ENCODE measurements around the gene RAB15.

Gene RAB15

DNA sequence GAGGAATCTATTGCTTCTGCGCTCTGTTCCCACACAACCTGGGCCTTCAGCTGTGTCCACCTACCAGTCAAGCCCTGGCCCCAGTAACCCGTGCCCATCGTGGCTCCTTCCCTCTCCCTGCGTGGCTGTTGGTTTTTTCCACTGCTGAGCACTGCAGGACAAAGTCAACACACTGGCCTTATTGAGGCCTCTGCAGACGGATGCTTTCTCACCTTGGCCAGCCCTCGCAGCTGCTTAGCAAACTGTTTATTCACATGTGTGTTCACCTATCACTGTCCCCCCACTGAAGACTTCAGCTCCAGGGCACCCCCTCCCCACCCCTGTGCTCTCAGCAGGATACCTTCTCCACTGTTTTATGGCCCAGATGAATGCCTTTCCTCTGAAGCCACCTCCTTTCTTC lies 16.8 kb downstream of the RAB15 start:
- DNase-seq (ENCODE audit: low read depth): no peak

DNA sequence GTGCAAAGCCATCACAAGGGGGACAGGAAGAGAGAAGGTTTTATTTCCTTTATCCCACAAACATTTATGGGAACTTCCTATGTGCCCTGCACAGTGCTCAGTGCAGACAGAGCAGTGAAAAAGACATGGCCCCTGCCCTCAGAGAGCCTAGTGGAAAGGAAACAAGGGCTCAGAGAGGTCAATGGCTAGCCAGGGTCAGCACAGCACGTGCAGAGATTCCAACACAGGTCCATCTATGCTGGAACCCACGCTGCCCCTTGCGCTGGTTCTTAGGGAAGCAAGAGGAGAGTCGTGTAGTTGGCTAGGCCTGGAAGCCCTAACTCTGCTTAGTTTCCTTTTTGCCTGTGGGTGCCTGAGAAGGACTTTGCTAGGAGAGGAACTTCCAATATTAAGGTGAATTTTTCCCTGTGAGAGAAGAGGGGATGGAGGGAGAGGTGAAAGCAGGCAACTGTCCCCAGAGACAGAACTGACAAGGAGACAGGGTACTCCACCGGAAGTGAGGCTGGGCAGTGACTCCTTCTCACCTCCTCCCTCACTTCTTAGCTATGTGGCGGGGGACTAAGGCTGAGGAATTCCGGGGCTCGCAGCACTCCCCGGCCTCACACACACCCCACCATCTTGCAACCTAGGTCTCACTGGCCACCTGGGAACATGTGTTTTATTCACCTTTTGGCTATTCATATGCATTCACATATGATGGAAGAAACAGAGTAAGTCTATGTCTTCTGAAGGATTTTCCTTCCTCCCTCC lies 17.5 kb downstream of the RAB15 start:
- DNase-seq (ENCODE audit: low read depth): no peak

- DNase-seq (ENCODE audit: low read depth): no peak
These were observed 18.5 kb downstream of the RAB15 start for GRCh38 chr14:64953661-64954060.

DNA sequence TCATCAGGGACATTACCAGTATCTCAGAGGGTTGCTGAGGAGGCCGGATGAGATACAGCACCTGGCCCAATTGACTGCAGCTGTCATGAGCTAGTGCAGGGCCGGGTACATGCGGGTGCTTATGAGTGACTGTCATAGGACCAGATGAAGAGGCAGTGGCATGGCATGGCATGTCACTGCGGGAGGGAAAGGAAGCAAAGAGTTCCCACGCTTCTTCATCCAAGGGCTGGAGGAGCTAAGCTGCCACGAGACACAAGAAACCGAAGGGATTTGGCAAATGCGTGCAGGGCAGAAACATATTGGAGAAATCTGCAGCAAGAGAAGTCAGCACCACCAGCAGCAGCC lies 18.9 kb downstream of the RAB15 start:
- DNase-seq (ENCODE audit: low read depth): no peak

DNA sequence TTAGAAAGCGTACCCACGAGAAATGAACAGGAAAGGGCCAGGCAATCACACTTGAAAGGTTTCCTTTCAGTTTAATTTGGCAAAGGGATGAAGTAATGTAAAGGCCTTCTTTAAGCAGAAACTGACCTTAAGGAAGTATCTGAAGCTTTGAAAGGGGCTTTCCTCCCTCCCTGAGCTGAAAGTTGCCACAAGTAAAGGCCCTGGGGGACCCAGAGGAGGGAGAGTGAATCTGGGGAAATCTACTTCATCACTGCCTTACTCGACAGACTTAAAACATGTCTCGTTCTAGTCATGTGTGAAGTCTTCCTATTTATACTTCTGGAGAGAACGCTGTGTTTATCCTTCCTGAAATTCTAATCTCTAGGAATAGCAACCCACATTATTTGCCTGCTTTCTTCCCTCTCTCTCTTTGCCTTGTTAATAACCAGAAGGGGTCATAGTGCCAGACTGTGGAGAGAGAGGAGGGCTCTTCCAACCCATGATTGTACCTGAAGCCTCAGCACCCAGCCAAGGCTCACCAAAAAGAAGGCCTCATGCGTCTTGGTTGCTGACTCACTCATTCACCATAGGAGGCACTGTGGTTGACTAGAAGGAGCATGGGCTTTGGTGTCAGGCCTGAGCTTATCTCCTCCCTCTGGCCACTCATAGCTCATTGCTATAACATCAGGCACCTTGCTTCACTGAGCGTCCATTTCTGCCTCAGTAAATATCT lies 19.4 kb downstream of the RAB15 start:
- DNase-seq (ENCODE audit: low read depth): peak; percentile 57

DNA sequence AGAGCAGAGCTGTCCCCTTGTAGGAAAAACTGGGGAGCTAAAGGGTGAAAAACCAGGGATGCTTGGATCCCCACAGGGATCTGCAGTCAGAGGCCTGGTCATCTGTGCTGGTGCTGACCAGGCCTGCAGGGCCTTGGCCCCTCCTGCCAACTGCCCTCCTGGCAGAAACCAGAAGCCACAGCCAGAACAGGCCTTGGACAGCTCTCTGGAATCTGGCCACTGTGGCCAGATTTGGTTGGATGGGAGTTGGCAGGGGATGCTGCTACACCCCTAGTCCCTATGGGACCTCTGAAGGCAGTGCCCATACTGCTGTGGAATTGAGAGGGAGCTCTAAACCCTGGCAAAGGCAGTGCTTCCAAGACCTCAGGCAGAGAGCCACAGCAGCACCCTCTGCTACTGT lies 20.4 kb downstream of the RAB15 start:
- no peak for DNase-seq (ENCODE audit: low read depth)

- no peak for DNase-seq (ENCODE audit: low read depth)
These were observed 20.8 kb downstream of the RAB15 start for GRCh38 chr14:64951291-64951690.

DNA sequence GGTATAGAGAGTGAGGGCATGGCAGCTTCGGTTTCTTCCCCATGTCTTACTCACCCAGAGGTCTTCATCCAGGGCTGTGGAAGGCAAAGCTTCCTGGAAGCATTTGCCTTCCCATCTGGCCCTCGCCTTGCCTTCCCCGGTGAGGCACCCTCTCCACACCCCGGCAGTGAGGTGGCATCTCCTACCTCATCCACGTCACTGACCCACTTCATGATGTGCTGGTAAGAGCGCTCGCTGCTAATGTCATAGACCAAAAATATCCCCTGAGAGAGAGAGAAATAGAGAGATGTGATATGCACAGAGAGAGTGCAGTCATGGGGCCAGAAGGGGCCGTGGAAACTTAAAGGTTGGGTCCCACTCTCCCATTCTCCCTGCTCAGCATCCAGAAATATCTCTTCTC lies 21.2 kb downstream of the RAB15 start:
- DNase-seq (ENCODE audit: low read depth): no peak

- no peak for DNase-seq (ENCODE audit: low read depth)
These were observed 23.4 kb downstream of the RAB15 start for GRCh38 chr14:64948612-64949210.

DNA sequence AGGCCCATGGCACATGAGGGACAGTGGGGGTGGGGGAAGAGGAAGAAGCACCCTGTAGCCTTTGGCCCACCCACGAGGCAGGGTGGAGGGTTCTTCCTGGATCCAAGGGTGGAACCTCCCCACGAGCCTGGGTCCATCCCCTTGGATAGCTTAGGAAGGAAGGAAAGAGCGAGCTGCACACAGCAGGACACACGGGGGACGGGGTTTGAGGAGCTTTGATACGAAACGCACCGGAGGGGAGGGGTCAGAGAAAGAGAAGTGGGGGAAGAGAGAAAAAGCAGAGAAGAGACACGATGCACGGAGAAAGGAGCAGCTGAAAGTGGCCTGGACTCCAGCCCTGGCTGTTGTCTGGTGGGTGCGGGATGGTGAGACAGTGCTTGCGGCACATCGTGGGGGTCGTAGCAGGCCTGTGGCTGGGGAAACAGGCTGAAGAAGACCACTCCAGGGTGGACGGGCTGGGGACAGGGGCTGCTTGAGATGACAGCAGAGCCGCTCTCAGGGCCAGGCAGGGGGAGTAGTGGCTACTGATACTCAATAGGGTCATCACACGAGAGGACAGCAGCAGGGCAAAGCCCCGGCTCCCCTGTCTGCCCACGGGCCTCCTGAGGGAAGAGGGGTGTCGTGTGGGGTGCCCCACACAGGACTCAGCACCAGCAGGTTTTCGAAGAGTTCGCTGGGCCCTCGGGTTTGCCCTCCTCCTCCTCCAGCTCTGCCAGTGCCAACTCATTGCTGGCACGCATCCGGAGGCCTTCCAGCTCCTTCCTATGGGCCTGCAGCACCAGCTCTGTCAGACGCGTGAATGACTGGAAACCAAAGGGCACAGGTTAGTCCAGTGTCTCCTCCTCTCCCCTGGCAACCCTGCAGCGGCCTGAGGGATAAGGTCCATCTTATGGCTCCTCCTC lies 24.2 kb downstream of the RAB15 start:
- no peak for DNase-seq (ENCODE audit: low read depth)

DNA sequence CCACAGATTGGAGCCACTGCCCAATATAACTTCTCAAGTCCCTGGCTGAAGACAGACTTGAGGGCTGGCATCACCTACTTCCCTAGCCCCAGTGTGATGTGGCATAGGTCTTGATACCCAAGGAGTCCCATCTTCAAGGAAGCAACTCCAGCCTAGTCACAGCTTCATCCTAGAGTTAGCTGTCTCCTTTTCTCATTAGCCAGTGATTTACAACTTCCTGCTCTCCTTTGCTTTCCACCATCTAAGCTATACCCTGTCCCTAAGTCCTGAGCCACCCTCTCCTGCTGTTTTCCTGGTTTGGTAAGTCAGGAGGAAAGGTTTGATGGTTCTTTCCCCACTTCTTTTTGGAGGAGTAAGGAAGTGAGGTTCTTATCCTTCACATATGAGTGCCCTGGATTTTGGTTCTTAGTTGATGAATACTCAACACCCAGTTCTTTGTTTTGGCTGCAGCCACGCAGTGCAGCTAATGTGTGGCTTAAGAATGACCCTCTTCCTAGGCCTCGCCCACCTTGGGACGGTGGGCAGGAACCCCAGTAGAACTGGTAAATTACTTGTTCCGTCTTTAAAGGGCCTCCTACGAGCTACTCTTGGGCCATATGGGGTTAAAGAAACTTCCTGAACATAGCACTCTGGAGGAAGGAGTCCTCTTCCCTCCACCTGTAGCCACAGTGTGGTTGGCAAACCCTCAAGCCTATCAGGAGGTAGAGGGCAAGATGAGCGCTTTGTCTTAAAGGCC lies 25.7 kb downstream of the RAB15 start:
- no peak for DNase-seq (ENCODE audit: low read depth)

- DNase-seq (ENCODE audit: low read depth): no peak
These were observed 26.5 kb downstream of the RAB15 start for GRCh38 chr14:64945431-64946178.

GRCh38 chr14:64944861-64945260 lies 27.3 kb downstream of the RAB15 start:
- no peak for DNase-seq (ENCODE audit: low read depth)

- DNase-seq (ENCODE audit: low read depth): no peak
These were observed 28.1 kb downstream of the RAB15 start for GRCh38 chr14:64944041-64944440.

GRCh38 chr14:64943556-64943955 lies 28.6 kb downstream of the RAB15 start:
- DNase-seq (ENCODE audit: low read depth): no peak

- DNase-seq (ENCODE audit: low read depth): no peak
These were observed 29.5 kb downstream of the RAB15 start, which contains the start of gene GPX2 for GRCh38 chr14:64942531-64943111. Gene GPX2, minus strand, starts transcription at chr14:64942745. Its CDS starts 19 bp downstream, at chr14:64942726.

DNA sequence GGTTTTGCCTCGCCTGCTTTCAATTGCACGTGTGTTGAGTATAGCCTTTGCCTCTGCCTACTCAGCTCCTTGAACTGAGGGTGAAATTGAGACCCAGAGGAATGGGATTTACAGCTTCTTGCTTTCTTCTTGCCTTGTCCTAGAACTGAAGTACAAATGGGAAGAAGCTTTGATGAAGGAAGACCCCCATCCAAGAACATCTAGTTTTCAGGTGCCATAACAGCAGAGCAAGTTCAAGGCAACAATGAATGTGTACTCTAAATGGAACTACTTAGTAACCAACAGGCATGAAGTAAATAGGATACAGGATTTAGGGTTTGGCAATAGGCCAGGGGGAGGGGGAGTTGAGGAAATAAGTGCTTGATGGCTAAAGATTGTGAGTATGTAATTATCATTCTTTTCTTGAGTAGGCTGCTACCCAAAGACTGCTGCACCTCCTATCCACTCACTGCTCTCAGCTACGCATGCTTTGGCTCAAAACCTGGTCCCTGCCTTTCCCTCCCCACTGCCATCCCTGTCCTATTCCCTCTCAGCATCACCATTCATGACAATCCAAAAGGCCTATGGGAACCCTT lies 31.7 kb downstream of the RAB15 start:
- DNase-seq (ENCODE audit: low read depth): no peak

- no peak for DNase-seq (ENCODE audit: low read depth)
These were observed 32.3 kb downstream of the RAB15 start for GRCh38 chr14:64939817-64940190.

- DNase-seq (ENCODE audit: low read depth): no peak
These were observed 32.9 kb downstream of the RAB15 start for GRCh38 chr14:64938972-64939816.
